Measurements from ENCODE around the gene HCFC1.
"Not testable (repeated sequence)": the region's sequence is repeated elsewhere in the genome, so short reads cannot be mapped to it uniquely, and the experiment has no call there.

The HCFC1 gene

GRCh38 chrX:154008521-154008920 is 36.9 kb upstream of the HCFC1 start:
- DNase-seq (ENCODE audit: low read depth), result no peak

DNA sequence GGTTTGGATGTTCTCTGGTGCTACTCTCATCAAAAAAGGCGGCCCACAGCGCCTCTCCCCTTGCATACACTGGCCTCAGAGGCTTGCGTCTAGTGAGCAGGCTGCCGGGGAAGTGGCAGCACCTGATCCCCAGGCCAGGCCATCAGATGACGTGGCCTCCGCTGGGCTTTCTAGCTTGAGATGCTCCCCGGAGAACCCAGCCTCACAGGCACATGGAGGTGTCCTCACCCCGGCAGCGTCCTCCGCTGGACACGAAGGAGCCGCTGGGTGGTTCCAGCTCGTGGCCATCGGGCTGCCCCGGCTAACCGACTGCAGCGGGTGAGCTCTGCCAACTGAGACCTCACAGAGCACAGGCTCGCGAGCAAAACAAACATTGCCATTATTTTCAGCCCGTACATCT is 35.3 kb upstream of the HCFC1 start:
- no peak for DNase-seq (ENCODE audit: low read depth)

- DNase-seq (ENCODE audit: low read depth), result no peak
Observed at GRCh38 chrX:154004315-154004714, 32.7 kb upstream of the HCFC1 start.

- no peak for DNase-seq (ENCODE audit: low read depth)
Observed at GRCh38 chrX:154002215-154002719, 30.6 kb upstream of the HCFC1 start.

DNA sequence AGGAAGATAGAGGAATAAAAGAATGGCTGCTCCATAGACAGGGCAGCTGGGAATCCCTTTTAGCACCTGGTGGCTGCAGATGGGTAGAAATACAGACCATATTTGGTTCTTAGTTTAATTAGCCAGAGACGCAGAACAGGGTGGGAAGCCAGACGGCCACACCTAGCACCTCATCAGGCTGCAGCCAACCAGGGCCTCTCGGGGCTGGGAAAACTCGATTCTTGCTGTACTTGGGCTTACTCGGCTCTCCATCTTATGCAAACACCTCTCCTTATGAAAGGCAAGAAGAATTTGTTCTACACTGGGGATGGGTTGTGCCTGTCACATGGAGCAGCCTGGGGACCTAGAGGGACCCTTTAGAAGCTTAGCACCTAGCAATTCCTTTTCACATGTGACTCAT is 28.4 kb upstream of the HCFC1 start:
- no peak for DNase-seq (ENCODE audit: low read depth)

- DNase-seq (ENCODE audit: low read depth), result no peak
Observed at GRCh38 chrX:153999359-154000037, 27.9 kb upstream of the HCFC1 start.

- no peak for DNase-seq (ENCODE audit: low read depth)
Observed at GRCh38 chrX:153995504-153995903, 23.9 kb upstream of the HCFC1 start.

GRCh38 chrX:153994398-153994797 is 22.8 kb upstream of the HCFC1 start:
- DNase-seq (ENCODE audit: low read depth), result not testable (repeated sequence)

DNA sequence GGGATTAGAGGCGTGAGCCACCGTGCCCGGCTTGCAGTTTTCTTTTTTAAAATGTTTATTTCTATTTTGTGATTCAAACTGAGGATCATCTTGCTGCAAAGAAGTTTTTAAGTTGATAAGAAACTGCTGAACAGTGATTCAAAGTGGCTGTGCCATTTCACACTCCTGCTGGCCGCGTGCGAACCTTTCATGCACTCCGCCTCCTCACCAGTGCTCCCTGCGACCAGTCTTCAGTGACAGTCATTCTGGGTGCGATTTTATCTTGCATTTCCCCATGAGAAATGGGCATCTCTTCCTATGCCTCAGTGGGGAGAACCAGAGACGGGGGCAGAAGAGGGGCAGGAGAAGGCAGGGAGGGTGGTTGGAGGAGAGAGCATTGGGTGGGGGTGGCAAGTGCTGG is 22.4 kb upstream of the HCFC1 start:
- DNase-seq (ENCODE audit: low read depth), result no peak

- DNase-seq (ENCODE audit: low read depth), result no peak
Observed at GRCh38 chrX:153993079-153993478, 21.5 kb upstream of the HCFC1 start.

GRCh38 chrX:153992180-153992579 is 20.6 kb upstream of the HCFC1 start:
- DNase-seq (ENCODE audit: low read depth), result no peak

DNA sequence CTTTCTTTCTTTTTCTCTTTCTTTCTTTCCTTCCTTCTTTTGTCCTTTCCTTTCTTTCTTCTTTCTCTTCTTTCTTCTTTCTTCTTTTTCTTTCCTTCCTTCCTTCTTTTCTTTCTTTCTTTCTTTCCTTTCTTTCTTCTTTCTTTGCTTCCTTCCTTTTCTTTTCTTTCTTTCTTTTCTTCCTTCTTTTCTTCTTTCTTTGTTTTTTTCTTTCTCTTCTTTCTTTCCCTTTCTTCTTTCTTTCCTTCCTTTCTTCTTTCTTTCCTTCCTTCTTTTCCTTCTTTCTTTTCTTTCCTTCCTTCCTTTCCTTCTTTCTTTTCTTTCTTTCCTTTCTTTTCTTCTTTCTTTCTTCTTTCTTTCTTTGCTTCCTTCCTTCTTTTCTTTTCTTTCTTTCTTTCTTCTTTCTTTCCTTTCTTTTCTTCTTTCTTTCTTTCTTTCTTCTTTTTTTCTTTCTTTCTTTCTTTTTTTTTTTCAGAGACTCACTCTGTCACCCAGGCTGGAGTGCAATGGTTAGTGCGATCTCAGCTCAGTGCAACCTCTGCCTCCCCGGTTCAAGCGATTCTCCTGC is 19.5 kb upstream of the HCFC1 start:
- no peak for DNase-seq (ENCODE audit: low read depth)

DNA sequence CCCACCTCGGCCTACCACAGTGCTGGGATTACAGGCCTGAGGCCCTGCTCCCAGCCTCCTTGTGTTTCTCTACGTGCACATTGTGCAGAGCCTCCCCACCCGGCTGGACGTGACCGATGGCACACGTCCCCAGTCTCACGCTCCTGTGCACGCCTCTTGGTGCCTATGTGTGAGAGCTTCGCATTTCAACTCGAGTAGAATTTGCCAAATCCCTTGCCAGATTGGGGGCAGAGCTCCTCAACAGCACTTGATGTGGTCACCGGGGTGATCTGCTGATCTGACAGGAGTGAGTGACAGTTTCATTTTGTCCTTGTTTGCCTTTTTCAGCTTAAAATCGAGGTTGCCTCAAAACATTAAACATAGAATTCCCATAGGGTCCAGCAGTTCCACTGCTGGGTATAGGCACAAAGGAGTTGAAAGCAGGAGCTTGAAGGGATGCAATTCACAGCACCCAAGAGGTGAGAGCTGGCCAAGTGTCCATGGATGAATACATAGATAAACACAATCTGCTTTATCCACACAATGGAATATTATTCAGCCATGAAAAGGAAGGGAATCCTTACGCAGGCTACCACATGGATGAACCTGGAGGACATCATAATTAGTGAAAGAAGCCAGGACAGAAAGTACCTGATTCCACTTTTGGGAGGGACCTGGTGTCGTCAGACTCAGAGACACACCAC is 18.5 kb upstream of the HCFC1 start:
- DNase-seq (ENCODE audit: low read depth), result no peak

- no peak for DNase-seq (ENCODE audit: low read depth)
Observed at GRCh38 chrX:153988493-153988892, 16.9 kb upstream of the HCFC1 start.

- DNase-seq (ENCODE audit: low read depth), result no peak
Observed at GRCh38 chrX:153984351-153985178, 12.9 kb upstream of the HCFC1 start.

DNA sequence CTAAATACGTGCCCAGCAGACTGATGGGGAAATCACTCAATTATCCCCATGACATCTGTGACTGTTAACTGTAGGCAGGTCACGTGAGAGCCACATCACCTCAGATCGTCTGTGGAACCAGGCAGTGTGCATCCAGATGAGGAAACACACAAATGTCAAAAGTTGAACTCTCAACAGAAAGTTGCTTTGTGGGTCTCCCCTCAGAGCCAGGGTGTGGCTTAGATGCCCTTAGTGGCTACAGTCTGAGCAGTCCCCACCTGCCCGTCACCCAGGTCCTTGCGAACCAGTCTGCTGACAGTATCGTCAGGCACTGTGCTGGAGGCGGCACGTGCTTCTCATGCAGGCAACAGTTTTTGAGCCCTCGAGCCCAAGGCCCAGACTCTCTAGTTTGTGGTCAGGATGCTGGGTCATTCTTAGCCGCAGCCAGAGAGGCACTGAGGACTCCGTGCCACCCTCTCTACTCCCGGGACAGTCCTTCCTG is 11.7 kb upstream of the HCFC1 start:
- no peak for DNase-seq (ENCODE audit: low read depth)

GRCh38 chrX:153981771-153982533 is 10.3 kb upstream of the HCFC1 start:
- no peak for DNase-seq (ENCODE audit: low read depth)

- no peak for DNase-seq (ENCODE audit: low read depth)
Observed at GRCh38 chrX:153981231-153981630, 9.6 kb upstream of the HCFC1 start.

DNA sequence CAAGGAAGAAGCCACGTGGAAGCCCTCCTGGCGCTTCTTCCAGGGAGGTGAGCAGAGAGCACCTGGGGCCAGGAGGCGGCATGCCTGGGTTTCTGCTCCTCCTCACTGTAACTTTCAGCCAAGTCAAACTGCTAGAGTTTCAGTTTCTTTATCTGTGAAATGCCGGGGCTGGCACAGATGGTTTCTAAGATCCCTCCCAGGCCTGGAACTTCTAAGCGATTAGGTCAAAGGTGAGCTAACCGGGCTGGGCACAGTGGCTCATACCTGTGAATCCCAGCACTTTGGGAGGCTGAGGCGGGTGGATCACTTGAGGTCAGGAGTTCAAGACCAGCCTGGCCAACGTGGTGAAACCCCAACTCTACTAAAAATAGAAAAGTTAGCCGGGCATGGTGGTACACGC is 8.8 kb upstream of the HCFC1 start:
- not testable (repeated sequence) for DNase-seq (ENCODE audit: low read depth)

DNA sequence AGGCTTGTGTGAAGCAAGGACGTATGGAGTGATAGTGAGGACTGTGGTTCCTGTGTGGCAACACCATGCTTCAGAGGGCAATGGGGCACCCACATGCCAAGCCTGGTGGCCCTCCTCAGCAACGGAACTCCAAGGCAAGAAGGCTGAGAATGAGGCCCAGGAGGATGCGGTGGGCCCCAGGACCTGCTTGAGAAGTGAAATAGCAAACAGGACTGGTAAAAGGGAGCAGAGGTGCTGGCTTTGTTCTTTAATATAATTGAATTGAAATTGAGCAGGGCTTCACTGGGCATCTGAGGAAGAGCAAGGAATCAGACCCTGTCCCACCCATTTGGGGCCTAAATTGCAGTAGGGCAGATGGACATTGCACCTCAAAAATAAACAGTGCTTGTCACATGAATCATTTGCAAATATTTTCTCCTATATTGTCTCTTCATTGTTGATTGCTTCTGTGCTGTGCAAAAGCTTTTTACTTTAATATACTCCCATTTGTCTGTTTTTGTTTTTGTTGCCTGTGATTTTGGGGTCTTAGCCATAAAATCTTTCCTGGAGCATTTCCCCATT is 3.2 kb upstream of the HCFC1 start:
- DNase-seq (ENCODE audit: low read depth), result no peak
